ENCODE results near the gene PDCD7. TPM values are rescaled to one million over a fixed set of nuclear protein-coding genes. Genes with fewer than 3 reads are reported as not detected.

PDCD7 gene
- total and polyA plus RNA-seq, 2 of the 4 experiments (the other 2 are of a cell fraction), result 4.7 to 12.3 TPM

DNA sequence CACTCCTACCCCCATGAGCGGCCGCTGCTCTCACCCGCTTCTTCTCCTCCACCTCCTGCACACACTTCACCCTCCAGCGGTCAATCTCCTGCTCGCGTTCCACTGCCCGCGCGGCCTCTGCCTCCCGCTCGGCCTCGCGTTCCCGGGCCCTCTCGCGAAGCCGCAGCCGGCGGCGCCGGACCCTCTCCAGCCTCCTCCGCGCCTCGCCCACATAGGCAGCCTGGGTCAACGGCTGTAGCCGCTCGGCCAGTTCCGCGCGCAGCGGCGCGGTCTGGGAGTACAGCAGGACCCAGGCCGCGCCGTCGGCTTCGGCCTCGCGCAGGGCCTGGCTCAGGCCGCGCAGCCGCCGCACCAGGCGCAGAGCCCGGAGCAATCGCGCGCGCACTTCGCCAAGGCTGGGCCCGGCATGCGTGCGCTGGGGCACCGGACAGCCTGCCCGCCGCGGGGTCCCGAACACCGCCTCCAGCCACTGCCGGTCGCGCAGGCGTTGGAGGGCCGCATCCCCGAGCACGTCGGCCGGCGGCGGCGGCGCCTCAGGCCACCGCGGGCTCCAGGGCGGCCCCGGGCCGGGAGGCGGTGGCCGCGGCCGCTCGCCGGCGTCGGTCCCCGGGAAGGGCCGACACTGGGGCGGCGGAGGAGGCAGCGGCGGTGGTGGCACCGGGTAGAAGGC is 595 bp downstream of the PDCD7 start:
- CTCF ChIA-PET, result no interaction called here
- WGBS, 2 experiments (ENCODE audit: extremely low coverage in 2 of 2, insufficient read length in 1 of 2), result 1% methylated on average over 83 of the region's 93 CpGs; no CpG with 5 or more reads in 1 of the 2 experiments
- Histone ChIP-seq H4K5ac (ENCODE audit: low read depth, low read length) (no peak overlapping the region), H3K4me3 (ENCODE audit: insufficient read depth, low read depth, low read length) (peak overlapping the region; percentile 62), H3K9me1 (ENCODE audit: insufficient read depth, low read length) (no peaks in the 10 kb centered on the region; the same call in 1 of the 2 replicates), H2AK5ac (ENCODE audit: low read depth, low read length) (no peak overlapping the region), H2BK5ac (ENCODE audit: low read depth, low read length, poor library complexity, severe bottlenecking) (peak overlapping the region; percentile 58), H2BK20ac (ENCODE audit: low read depth, low read length) (no peak overlapping the region), H3K4me2 (ENCODE audit: low read depth, low read length) (peak overlapping the region; percentile 99), H3K18ac (ENCODE audit: low read depth, low read length) (no peak overlapping the region), H3K79me1 (ENCODE audit: low read depth in 1 of 2, low read length in 2 of 2) (peaks cover 16 to 44% of the 10 kb centered on the region in 2 experiments), H2BK120ac (ENCODE audit: low read depth, low read length) (no peak overlapping the region), H3K14ac (replicated peaks; ENCODE audit: low read depth, low read length) (peak overlapping the region; percentile 61; the same call in 1 of the 2 replicates), H4K91ac (ENCODE audit: insufficient read depth, low read depth, low read length) (no peak overlapping the region), H4K8ac (ENCODE audit: low read depth in 2 of 2, low read length in 2 of 2) (peak overlapping the region in 1 of 2 experiments; percentile 24; a peak in 1 of 4 replicates), H3K23ac (ENCODE audit: low read depth, low read length) (peak overlapping the region; percentile 94), H3K27ac (ENCODE audit: insufficient read depth, low read length) (peak overlapping the region; percentile 58), H3K36me3 (ENCODE audit: control insufficient read depth, insufficient read depth, low read length) (peaks cover 16% of the 10 kb centered on the region), H2AFZ (replicated peaks; ENCODE audit: low read length, poor library complexity) (peak overlapping the region; percentile 92), H3K9me3 (ENCODE audit: control insufficient read depth, insufficient read depth, low read length) (peaks cover 2% of the 10 kb centered on the region; the same call in 1 of the 2 replicates), H2BK15ac (ENCODE audit: low read depth, low read length) (no peak overlapping the region), H4K20me1 (ENCODE audit: insufficient read depth, low read length) (peaks cover 20% of the 10 kb centered on the region; the same call in 1 of the 2 replicates), H3K4me1 (ENCODE audit: control insufficient read depth, insufficient read depth, low read length) (peaks cover 3% of the 10 kb centered on the region), H3K56ac (ENCODE audit: extremely low read depth, insufficient read depth, low read length) (peak overlapping the region; percentile 39; the same call in 1 of the 2 replicates), H3K27me3 (ENCODE audit: control insufficient read depth, insufficient read depth, low read length) (no peaks in the 10 kb centered on the region), H2AK9ac (replicated peaks; ENCODE audit: low read depth, low read length, poor library complexity) (peak overlapping the region; percentile 94), H3K9ac (ENCODE audit: low read depth, low read length) (peak overlapping the region; percentile 86), H3K4ac (ENCODE audit: low read depth, low read length) (peak overlapping the region; percentile 3; the same call in 1 of the 2 replicates)
- ATAC-seq (ENCODE audit: low read depth) (peak; percentile 73), DNase-seq (peak; percentile 47)
- POLR2A ChIA-PET (ENCODE audit: unreplicated experiment), result no interaction called here
- dilution Hi-C loops (cut with HindIII; ENCODE audit: low sequenced_read_pairs, unreplicated experiment), result no loop called here
- intact Hi-C loops (cut with micrococcal nuclease), result no loop called here
- in situ Hi-C loops (cut with MboI; ENCODE audit: low sequenced_read_pairs), result no loop called here
- TF ChIP-seq MAZ (IDR thresholded peaks at IDR 0.05; ENCODE audit: borderline replicate concordance, low read depth, low read length) (no peak), RAD21 (IDR thresholded peaks at IDR 0.05; ENCODE audit: low read length) (no peak), CHD1 (IDR thresholded peaks at IDR 0.05; ENCODE audit: low read depth, low read length) (0 out of 2 replicates have a peak, but pooled peaks have one; percentile 69), MAFK (IDR thresholded peaks at IDR 0.05; ENCODE audit: low read depth, low read length) (no peak), USF2 (IDR thresholded peaks at IDR 0.05; ENCODE audit: low read depth, low read length) (no peak), RCOR1 (IDR thresholded peaks at IDR 0.05; ENCODE audit: insufficient replicate concordance, low read length) (no peak), POLR2A (IDR thresholded peaks at IDR 0.05; ENCODE audit: low read depth, low read length) (peak; percentile 60; the same call in 1 of the 2 replicates), ELK1 (IDR thresholded peaks at IDR 0.05; ENCODE audit: borderline replicate concordance, low read depth, low read length) (no peak), CEBPB (IDR thresholded peaks at IDR 0.05; ENCODE audit: low read depth, low read length) (no peak)
- TF ChIP-seq, protein P1, sequence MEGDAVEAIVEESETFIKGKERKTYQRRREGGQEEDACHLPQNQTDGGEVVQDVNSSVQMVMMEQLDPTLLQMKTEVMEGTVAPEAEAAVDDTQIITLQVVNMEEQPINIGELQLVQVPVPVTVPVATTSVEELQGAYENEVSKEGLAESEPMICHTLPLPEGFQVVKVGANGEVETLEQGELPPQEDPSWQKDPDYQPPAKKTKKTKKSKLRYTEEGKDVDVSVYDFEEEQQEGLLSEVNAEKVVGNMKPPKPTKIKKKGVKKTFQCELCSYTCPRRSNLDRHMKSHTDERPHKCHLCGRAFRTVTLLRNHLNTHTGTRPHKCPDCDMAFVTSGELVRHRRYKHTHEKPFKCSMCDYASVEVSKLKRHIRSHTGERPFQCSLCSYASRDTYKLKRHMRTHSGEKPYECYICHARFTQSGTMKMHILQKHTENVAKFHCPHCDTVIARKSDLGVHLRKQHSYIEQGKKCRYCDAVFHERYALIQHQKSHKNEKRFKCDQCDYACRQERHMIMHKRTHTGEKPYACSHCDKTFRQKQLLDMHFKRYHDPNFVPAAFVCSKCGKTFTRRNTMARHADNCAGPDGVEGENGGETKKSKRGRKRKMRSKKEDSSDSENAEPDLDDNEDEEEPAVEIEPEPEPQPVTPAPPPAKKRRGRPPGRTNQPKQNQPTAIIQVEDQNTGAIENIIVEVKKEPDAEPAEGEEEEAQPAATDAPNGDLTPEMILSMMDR (conservative IDR thresholded peaks at IDR 0.05; ENCODE audit: low read depth, low read length), result no peak
- BruUV-seq (replicated peaks), result TSS peak; percentile 83
